G401.6 (cell line): ENCODE data around the gene ZNF490.
"Not testable (repeated sequence)": the region's sequence is repeated elsewhere in the genome, so short reads cannot be mapped to it uniquely, and the experiment has no call there.

ENCODE experiments used
- FAIRE-seq: peaks from 2 replicates; lab custom pipeline; 2012; peaks lifted over from hg19 to GRCh38; lab: Jason Lieb, UNC

Gene ZNF490

GRCh38 chr19:12621253-12622024 lies 10.8 kb upstream of the ZNF490 start:
- FAIRE-seq = not testable (repeated sequence)

- no peak for FAIRE-seq
These were observed 7.0 kb upstream of the ZNF490 start for GRCh38 chr19:12617646-12618045.

DNA sequence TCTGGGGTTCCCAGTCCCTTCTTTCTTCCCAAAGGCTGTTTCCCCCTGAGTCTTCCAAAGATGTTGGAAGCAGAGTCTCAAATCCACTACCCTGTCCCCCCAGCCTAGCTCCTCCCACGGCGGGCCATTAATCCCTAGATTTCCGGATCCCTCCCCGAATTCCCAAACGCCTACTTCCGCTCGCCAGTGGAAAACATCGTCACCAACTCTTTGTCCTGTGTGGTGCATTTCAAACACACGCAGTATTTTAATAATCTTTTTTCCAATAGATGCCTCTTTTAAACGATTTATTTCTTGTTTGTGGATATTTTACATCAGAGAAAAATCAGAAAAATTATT lies 717 bp upstream of the ZNF490 start:
- peak; percentile 74 for FAIRE-seq

- no peak for FAIRE-seq
These were observed 3.0 kb downstream of the ZNF490 start for GRCh38 chr19:12607631-12608030.

DNA sequence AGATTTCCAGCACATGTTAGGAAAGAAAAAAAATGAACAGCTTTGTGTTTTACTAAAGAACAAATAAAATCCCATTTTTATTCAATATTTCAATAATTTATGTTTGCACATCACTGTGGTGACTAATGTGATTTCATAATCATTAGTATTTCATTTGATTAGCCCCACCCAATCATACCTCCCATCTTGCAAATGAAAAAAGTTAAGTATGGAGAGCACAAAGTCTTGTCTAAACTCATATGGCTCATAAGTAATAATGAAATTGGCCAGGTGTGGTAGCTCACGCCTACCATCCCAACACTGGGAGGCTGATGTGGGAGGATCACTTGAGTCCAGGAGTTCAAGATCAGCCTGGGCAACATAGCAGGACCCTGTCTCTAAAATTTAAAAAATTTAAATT lies 3.8 kb downstream of the ZNF490 start:
- FAIRE-seq = no peak

DNA sequence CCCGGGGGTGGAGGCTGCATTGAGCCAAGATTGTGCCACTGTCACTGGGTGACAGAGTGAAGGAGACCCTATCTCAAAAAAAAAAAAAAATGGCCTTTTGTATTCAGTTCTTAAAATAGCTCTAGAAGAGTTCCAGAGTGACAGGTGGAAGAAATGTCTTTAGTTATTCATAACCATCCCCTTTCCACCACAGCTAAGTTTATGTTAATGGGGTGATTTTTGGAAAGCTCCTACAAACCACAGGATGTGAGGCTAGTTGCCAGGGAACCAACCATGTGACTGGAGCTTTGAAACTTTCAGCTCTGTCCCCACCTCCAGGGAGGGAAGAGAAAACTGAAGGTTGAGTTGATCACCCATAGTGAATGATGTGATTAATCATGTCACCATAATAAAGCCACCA lies 6.9 kb downstream of the ZNF490 start:
- FAIRE-seq = no peak

GRCh38 chr19:12597594-12597993 lies 13.0 kb downstream of the ZNF490 start:
- FAIRE-seq = no peak

GRCh38 chr19:12596927-12597548 lies 13.6 kb downstream of the ZNF490 start:
- FAIRE-seq = no peak

GRCh38 chr19:12596485-12596884 lies 14.1 kb downstream of the ZNF490 start:
- no peak for FAIRE-seq

DNA sequence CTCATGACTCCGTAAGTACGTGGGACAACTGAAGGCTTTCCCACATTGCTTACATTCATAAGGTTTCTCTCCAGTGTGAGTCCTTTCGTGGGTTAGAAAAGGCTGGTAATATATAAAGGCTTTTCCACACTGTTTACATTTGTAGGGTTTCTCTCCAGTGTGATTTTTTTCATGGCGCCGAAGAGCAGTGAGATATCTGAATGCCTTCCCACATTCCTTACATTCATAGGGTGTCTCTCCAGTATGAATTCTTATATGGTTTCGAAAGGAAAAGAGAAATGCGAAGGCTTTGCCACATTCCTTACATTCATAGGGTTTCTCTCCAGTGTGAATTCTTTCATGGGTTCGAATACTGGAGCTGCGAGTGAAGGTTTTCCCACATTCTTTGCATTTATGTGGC lies 29.5 kb downstream of the ZNF490 start:
- no peak for FAIRE-seq

DNA sequence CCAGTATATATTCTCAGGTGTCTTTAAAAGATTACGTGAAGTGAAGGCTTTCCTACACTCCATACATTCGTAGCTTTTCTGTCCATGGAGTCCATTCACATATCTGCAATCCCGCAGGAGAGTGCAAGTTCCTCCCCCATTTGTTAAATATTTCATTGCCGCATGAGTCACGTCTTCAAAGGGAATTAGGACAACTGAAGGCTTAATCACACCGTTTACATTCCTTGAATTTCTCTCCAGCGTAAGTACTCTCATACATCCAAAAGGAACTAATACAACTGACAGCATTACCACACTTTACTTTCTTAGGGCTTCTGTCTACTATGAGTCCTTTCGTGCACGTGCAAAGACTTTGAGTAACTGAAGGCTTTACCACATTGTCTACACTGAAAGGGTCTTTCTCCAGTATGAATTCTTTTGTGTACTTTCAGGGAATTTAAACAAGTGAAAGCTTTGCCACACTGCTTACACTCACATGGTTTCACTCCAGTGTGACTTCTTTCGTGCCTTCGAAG lies 30.4 kb downstream of the ZNF490 start:
- FAIRE-seq = no peak

- no peak for FAIRE-seq
These were observed 32.0 kb downstream of the ZNF490 start for GRCh38 chr19:12578641-12579040.

DNA sequence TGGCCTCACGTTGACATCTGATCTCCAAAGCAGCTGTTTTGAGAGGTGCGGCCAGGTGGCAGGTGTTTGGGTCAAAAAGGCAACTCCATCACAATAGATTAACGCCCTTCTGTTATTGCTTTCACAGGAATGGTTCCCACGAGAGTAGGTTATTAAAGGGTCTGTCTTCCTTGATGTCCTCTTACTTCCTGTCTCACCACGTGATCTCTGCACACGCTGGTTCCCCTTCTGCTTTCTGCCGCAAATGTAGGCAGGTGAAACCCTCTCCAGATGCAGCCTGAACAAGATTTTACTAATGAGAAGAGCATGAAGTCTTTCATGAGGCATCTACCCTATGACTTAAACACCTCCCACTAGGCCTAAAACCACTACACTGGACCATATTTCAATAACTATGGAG lies 36.6 kb downstream of the ZNF490 start:
- FAIRE-seq = no peak

DNA sequence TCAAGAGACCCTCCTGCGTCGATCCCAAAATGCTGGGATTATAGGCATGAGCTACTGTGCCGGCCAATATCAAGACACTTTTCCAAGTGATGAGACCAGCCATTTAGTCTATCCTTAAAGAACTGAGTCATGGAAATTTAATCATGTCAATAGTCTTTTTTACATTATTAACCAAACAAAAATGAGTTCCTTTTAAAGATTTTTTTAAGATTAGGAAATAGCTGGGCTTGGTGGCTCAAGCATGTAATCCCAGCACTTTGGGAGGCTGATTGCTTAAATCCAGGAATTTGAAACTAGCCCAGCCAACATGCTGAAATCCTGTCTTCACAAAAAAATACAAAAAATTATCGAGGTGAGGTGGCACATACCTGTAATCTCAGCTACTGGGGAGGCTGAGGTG lies 42.7 kb downstream of the ZNF490 start:
- no peak for FAIRE-seq

- not testable (repeated sequence) for FAIRE-seq
These were observed 44.2 kb downstream of the ZNF490 start for GRCh38 chr19:12566380-12566779.

- peak; percentile 87 for FAIRE-seq
These were observed 46.5 kb downstream of the ZNF490 start for GRCh38 chr19:12564016-12564664.

DNA sequence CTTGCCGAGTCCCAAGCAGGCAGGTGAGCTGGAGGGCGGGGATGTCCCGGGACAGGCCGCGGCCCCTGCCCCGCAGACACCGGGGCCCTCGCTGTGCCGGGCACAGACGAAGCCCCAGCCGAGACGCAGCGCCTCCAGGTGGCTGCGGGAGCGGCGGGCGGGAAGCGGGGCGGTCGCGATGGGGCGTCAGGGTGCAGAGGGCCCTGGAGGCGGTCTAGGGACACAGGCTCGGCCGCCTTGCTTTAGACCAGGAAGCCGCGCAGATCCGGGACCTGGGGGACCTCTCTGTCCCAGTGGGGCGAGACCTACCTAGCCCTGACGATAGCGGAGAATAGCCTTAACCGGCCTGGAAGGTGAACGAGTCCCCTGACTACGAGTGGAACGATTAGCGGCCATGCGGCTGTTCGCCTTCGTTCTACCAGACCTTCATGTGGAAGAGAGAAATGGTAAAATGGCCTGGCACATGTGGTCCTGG lies 55.1 kb downstream of the ZNF490 start:
- no peak for FAIRE-seq

DNA sequence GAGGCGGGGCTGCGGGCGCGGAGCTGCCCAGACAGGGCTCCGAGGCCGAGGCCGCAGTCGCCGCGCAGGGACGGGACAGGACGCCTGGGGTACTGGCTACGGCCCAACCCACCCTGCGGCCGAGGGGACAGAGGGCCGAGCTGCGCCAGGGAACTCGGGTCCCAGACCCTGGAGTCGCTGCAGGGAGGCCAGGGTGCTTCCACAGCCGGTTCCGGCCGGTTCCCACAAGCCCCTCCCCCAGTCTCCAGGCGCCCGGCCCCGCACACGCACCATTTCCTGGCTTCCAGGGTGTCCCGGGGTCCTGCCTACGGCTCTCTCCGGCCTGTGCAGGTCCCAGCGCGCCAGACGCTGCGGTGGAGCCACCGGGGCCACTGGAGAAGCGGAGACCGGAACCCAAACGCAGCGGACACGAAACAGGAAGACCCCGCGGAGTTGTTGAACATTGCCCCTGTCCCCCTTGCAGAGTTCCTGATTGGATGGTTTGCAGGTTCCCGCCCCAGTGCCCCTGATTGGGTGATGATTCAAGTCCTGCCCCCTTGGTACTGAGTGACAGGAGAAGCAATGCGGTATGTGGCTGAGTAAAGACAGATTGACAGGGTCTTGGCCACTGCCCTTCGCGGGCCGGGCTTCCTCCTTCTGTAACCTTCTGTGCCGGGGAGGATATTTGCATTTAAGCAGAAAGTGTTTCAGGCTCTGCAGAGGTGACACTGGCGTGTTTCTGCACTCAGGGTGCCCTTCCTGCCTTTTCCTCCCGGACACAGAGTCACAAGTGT lies 59.4 kb downstream of the ZNF490 start, which contains the start of gene ZNF564:
ZNF564 (minus strand) TSS at position 423 of the 773 bp plus-strand sequence; CDS start at position 273, 150 bp downstream.
- FAIRE-seq = peak; percentile 97

GRCh38 chr19:12546903-12547302 lies 63.7 kb downstream of the ZNF490 start:
- FAIRE-seq = no peak

- no peak for FAIRE-seq
These were observed 64.5 kb downstream of the ZNF490 start for GRCh38 chr19:12546068-12546467.

GRCh38 chr19:12545267-12545666 lies 65.3 kb downstream of the ZNF490 start:
- FAIRE-seq = no peak

- FAIRE-seq = no peak
These were observed 66.2 kb downstream of the ZNF490 start for GRCh38 chr19:12544401-12544876.
